ENCODE measurements around the gene ZFYVE9.

The ZFYVE9 gene

DNA sequence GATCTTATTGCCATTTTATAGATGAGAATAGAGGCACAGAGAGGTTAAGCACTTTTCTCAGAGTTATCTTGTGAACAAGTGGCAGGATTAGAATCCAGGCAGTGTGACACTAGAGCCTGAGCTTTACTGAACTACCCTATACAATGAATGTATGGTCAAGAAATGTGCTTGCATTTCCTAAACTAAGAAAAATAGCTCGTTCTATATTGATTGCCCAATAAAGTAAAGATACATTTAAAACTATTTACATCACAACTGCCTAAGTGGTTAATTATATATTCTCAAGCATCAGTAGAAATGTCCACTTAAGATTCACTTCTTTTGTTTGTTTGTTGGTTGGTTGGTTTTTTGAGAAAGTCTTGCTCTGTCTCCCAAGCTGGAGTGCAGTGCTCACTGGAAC lies 91.6 kb downstream of the ZFYVE9 start:
- no peak for DNase-seq (ENCODE audit: low read depth)
- no peak for TF ChIP-seq CTCF (IDR thresholded peaks at IDR 0.05; ENCODE audit: control insufficient read depth, insufficient read depth, low read depth, low read length, missing control alignments)
- no peak overlapping the region for H3K4me3 ChIP-seq (ENCODE audit: control insufficient read depth, low read depth, low read length)

GRCh38 chr1:52234014-52234413 lies 92.1 kb downstream of the ZFYVE9 start:
- H3K4me3 ChIP-seq (ENCODE audit: control insufficient read depth, low read depth, low read length) = no peak overlapping the region
- no peak for TF ChIP-seq CTCF (IDR thresholded peaks at IDR 0.05; ENCODE audit: control insufficient read depth, insufficient read depth, low read depth, low read length, missing control alignments)
- DNase-seq (ENCODE audit: low read depth) = no peak

DNA sequence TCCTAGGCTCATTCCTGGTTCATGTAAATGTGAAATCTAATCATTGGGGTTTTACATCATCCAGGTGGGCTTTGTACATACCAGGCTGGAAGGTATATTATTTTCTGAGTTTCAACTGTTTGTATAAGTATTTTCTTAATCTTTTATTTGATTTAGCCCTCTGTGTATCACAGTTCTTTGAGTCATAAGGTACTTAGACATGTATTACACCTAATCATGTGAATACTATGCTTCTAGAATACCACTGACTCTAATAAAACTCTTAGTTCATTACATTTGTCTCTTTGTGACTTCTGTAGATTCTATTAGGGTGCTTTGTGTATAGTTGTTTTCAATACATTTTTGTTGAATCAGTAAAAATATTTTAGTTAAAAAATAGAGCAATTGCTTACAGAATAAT lies 92.8 kb downstream of the ZFYVE9 start:
- H3K4me3 ChIP-seq (ENCODE audit: control insufficient read depth, low read depth, low read length) = no peak overlapping the region
- DNase-seq (ENCODE audit: low read depth) = no peak
- TF ChIP-seq CTCF (IDR thresholded peaks at IDR 0.05; ENCODE audit: control insufficient read depth, insufficient read depth, low read depth, low read length, missing control alignments) = no peak

DNA sequence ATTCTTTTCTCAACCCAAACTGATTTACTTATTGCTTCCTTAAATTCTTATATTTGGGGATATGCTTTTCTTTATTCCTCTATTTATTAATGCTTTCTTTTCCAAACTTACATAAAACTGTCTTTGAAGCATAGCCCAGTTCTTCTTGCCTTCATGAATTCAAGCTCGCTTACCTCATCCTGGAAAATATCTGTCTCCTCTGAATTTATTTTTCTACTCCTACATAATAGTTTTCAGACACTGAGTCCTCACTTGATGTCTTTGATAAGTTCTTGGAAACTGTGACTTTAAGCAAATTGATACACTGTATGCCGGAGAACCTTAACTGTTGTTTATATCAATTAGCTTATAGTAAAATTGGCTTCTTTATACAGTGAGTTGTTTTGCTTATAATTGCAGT lies 93.8 kb downstream of the ZFYVE9 start:
- no peak overlapping the region for H3K4me3 ChIP-seq (ENCODE audit: control insufficient read depth, low read depth, low read length)
- no peak for TF ChIP-seq CTCF (IDR thresholded peaks at IDR 0.05; ENCODE audit: control insufficient read depth, insufficient read depth, low read depth, low read length, missing control alignments)

DNA sequence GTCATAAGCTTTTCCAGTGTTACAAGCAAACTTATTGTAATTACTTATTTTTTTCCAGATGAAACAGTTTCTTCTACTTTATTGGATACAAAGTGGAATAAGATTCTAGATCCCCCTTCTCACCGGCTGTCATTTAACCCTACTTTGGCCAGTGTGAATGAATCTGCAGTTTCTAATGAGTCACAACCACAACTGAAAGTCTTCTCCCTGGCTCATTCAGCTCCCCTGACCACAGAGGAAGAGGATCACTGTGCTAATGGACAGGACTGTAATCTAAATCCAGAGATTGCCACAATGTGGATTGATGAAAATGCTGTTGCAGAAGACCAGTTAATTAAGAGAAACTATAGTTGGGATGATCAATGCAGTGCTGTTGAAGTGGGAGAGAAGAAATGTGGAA lies 95.5 kb downstream of the ZFYVE9 start:
- H3K4me3 ChIP-seq (ENCODE audit: control insufficient read depth, low read depth, low read length) = no peak overlapping the region
- peak; percentile 4 for DNase-seq (ENCODE audit: low read depth)
- no peak for TF ChIP-seq CTCF (IDR thresholded peaks at IDR 0.05; ENCODE audit: control insufficient read depth, insufficient read depth, low read depth, low read length, missing control alignments)

More for the DNA sequence above, 93.8 kb downstream of the ZFYVE9 start:
- no peak for DNase-seq (ENCODE audit: low read depth)

DNA sequence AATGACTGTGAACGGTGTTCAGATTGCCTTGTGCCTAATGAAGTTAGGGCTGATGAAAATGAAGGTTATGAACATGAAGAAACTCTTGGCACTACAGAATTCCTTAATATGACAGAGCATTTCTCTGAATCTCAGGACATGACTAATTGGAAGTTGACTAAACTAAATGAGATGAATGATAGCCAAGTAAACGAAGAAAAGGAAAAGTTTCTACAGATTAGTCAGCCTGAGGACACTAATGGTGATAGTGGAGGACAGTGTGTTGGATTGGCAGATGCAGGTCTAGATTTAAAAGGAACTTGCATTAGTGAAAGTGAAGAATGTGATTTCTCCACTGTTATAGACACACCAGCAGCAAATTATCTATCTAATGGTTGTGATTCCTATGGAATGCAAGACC lies 96.6 kb downstream of the ZFYVE9 start:
- peak; percentile 4 for DNase-seq (ENCODE audit: low read depth)
- H3K4me3 ChIP-seq (ENCODE audit: control insufficient read depth, low read depth, low read length) = no peak overlapping the region

More for the DNA sequence above, 96.6 kb downstream of the ZFYVE9 start:
- no peak for TF ChIP-seq CTCF (IDR thresholded peaks at IDR 0.05; ENCODE audit: control insufficient read depth, insufficient read depth, low read depth, low read length, missing control alignments)

All from AG09309 (cell line).